ENCODE data around the gene AP3B1.

GRCh38 chr5:78116167-78116566, 178.3 kb downstream of the AP3B1 start:
- no peak for TF ChIP-seq EZH2 (IDR thresholded peaks at IDR 0.05; ENCODE audit: borderline replicate concordance, low read depth, low read length, severe bottlenecking)
- TF ChIP-seq, protein P1, sequence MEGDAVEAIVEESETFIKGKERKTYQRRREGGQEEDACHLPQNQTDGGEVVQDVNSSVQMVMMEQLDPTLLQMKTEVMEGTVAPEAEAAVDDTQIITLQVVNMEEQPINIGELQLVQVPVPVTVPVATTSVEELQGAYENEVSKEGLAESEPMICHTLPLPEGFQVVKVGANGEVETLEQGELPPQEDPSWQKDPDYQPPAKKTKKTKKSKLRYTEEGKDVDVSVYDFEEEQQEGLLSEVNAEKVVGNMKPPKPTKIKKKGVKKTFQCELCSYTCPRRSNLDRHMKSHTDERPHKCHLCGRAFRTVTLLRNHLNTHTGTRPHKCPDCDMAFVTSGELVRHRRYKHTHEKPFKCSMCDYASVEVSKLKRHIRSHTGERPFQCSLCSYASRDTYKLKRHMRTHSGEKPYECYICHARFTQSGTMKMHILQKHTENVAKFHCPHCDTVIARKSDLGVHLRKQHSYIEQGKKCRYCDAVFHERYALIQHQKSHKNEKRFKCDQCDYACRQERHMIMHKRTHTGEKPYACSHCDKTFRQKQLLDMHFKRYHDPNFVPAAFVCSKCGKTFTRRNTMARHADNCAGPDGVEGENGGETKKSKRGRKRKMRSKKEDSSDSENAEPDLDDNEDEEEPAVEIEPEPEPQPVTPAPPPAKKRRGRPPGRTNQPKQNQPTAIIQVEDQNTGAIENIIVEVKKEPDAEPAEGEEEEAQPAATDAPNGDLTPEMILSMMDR (IDR thresholded peaks at IDR 0.05; ENCODE audit: extremely low read depth in 1 of 2, insufficient read depth in 1 of 2, low read depth in 1 of 2, low read length in 2 of 2), result no peak
- no peak for TF ChIP-seq POLR2A (IDR thresholded peaks at IDR 0.05; ENCODE audit: low read depth, low read length)
- TF ChIP-seq MYC (IDR thresholded peaks at IDR 0.05; ENCODE audit: low read depth, low read length), result no peak
- TF ChIP-seq POLR2AphosphoS5 (IDR thresholded peaks at IDR 0.05; ENCODE audit: insufficient read depth, low read depth, low read length), result no peak
- TF ChIP-seq, protein P2, sequence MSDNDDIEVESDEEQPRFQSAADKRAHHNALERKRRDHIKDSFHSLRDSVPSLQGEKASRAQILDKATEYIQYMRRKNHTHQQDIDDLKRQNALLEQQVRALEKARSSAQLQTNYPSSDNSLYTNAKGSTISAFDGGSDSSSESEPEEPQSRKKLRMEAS (IDR thresholded peaks at IDR 0.05; ENCODE audit: insufficient read depth, insufficient read length), result no peak
- TF ChIP-seq GATA2 (IDR thresholded peaks at IDR 0.05; ENCODE audit: insufficient read depth, insufficient read length, low read depth, low read length), result no peak
- TF ChIP-seq JUN (IDR thresholded peaks at IDR 0.05; ENCODE audit: borderline replicate concordance, insufficient read depth, insufficient read length, low read depth), result no peak

Data from endothelial cell of umbilical vein (primary cell).